Coronary artery (tissue), 2 donors: ENCODE measurements around the gene DUSP28.
"Not testable (repeated sequence)": the region's sequence is repeated elsewhere in the genome, so short reads cannot be mapped to it uniquely, and the experiment has no call there.

ENCODE experiments used
- DNase-seq: peaks from one replicate; pipeline ENCODE4 v3.0.0-alpha.2; 2017; ENCODE audit warnings: low spot score
- H3K27ac ChIP-seq, 2 donors: fragments of 200-600 bp; sonication (generic); one replicate each; pipeline ENCODE4 v1.5.1; 2016 to 2019
- H3K4me3 ChIP-seq: fragments of 200-600 bp; sonication (generic); 2 replicates; pipeline ENCODE4 v1.5.1; 2016; ENCODE audit warnings: mild to moderate bottlenecking, moderate library complexity
- TF ChIP-seq, protein P1 (sequence below): fragments of 200-600 bp; sonication (generic); IDR thresholded peaks from one replicate; pipeline ENCODE4 v1.5.1; 2019; ENCODE audit warnings: antibody characterized with exemption

DUSP28 gene

DNA sequence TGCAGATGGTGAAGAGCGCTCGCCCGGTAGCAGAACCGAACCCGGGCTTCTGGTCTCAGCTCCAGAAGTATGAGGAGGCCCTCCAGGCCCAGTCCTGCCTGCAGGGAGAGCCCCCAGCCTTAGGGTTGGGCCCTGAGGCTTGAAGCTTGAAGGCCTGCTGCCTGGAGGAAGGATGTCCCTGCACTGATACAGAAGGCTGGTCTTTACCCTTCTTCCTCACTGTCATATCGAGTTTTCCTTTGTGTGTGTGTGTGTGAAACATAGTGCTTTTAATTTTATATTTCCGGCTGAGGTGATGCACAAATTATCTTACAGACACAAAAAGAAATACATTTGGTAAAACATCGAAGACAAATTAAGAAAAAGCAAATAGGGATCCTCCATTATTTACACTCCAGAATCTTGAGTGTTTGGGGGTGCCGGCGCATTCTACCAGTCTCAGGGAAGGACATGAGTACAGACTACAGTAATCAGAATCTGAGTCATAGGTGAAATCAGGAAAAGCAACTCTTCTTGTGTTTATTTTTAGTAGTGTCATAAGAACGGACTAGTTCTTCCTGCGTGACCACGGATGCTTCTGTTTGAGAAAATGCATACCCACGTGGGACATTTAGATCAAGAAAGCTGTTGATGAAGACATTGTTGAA lies 1.3 kb downstream of the DUSP28 start:
- DNase-seq = no peak
- TF ChIP-seq, protein P1, sequence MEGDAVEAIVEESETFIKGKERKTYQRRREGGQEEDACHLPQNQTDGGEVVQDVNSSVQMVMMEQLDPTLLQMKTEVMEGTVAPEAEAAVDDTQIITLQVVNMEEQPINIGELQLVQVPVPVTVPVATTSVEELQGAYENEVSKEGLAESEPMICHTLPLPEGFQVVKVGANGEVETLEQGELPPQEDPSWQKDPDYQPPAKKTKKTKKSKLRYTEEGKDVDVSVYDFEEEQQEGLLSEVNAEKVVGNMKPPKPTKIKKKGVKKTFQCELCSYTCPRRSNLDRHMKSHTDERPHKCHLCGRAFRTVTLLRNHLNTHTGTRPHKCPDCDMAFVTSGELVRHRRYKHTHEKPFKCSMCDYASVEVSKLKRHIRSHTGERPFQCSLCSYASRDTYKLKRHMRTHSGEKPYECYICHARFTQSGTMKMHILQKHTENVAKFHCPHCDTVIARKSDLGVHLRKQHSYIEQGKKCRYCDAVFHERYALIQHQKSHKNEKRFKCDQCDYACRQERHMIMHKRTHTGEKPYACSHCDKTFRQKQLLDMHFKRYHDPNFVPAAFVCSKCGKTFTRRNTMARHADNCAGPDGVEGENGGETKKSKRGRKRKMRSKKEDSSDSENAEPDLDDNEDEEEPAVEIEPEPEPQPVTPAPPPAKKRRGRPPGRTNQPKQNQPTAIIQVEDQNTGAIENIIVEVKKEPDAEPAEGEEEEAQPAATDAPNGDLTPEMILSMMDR = no peak
- Histone ChIP-seq H3K27ac (peak overlapping the region; percentile 59 to 98), H3K4me3 (peak overlapping the region; percentile 93)

GRCh38 chr2:240563231-240563630 lies 3.1 kb downstream of the DUSP28 start:
- not testable (repeated sequence) for H3K4me3 ChIP-seq, DNase-seq, H3K27ac ChIP-seq

DNA sequence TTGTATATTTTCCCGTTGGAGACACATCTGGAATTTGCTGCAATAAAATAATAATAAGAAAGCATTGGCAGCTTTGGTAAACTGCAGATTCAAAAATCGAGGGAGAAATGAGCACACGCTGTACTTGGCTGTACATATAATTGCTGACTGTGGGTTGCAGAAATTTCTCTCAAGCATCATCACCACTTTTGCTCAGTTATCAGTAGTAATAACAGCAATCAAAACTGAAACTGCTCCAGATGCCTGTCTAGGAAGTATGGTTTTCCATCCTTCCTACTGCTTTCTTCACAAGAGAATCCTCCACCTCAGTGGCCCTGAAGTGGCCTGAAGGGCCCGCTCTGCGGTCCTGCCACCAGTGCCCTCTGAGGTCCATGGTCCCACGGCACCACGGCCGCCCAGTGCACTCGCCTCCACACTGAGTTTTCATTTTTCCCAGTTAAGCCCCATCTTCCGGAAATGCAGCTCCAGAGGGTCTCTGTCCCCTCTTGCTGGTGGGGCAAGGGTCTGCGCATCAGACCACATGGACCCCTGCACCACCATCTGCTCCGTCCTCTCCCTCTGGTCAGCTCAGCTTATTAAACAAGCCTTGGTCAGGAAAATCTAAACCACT lies 3.9 kb downstream of the DUSP28 start:
- peak; percentile 41 for DNase-seq
- no peak overlapping the region for H3K27ac ChIP-seq
- TF ChIP-seq, protein P1 = no peak
- H3K4me3 ChIP-seq = no peak overlapping the region

DNA sequence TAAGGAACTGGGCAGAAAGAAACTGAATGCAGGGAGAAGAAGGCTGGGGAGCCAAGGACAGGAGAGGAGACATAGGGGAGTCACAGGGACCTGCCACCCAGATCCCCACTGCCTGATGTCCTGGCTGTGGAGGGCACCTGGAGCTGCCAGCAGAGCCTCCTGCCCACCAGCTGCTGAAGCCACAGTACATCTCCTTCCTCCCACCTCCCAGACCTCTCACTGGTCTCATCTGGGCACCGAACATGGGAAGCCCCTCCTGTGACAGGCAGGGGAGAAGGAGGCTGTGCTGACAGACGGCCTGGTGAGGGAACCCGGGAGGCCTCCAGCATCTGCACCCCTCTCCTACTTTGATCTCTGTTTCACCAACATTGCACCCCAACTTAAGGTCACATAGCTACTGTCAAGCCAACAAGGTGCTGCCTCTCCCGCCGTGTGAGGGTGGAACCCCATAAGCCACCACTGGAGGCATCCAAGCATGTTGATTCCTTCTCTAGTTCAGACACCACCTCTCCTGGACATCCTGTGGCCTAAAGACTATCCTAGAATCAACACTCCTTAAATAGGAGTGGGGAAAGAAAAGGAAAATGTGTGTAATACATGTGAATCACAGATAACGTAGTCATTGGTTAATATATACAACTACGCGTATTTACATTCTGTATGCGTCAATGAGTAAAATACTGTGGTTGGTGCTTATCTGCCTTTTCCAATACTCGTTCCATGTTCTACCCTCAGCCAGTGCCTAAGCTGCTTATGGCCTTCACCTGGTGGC lies 4.6 kb downstream of the DUSP28 start:
- peak; percentile 55 for DNase-seq
- Histone ChIP-seq H3K27ac (peak overlapping the region in 1 of 2 donors; percentile 99), H3K4me3 (peak overlapping the region; percentile 79)
- TF ChIP-seq, protein P1 = no peak

DNA sequence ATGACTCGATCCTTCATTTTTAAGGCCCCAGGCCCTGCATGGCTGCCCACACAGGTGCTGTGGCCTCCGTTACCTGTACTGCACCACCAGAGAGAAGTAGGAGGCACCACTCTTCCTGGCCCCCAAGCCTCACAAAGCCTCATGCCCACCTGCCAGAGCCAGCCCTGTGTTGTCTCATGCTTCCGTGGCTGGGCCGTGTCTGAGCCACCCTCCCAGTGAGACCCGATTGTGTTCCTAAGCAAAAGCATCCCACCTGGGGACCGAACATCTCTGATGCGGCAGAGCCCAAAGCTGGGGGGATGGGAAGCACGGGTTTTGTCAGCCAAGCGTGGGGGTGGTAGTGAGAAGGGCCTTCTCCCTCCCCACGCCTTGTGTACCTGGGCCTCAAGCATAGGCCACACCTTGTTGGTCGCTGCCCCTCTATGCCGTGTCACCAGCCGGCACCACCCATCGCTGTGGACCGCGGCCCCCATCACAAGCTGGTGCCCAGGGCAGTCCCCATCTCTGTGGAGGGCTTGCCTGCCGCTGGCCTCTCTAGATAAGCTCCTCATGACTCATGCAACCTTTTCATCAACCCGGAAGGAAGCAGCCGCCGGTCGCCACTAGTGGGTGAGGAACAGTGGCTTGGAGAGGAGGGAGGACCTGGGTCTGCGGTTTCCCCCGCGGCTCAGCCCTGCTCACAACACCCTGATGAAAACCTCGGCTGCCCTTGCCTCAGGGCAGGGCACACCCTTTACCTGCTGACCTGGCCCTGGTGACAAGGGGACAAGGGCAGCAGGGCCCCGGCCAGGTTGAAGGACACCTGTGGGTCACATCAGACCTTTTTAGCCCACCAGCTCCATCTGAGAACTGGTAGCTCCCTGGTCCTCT lies 5.4 kb downstream of the DUSP28 start:
- TF ChIP-seq, protein P1 = no peak
- DNase-seq = peak; percentile 88
- Histone ChIP-seq H3K4me3 (peak overlapping the region; percentile 79), H3K27ac (peak overlapping the region; percentile 51 to 99)

- TF ChIP-seq, protein P1 = peak; percentile 95
- peak overlapping the region; percentile 79 for H3K4me3 ChIP-seq
- peak overlapping the region; percentile 92 to 99 for H3K27ac ChIP-seq
- peak; percentile 95 for DNase-seq
Observed at GRCh38 chr2:240566203-240567136, 6.3 kb downstream of the DUSP28 start.
